Cardiac muscle cell (in vitro differentiated cells and primary cell): ENCODE results near the gene APBA1. TPM values are rescaled to one million over a fixed set of nuclear protein-coding genes. Genes with fewer than 3 reads are reported as not detected.

Experiments used
- DNase-seq, 2 donors: peaks; one replicate each; pipeline versions ENCODE4 v3.0.0 to v3.0.0-alpha.2; 2010 to 2017; ENCODE audit warnings: low read depth in 1 of 2, low spot score in 1 of 2
- H3K27ac ChIP-seq: fragments of 200-600 bp; sonication (generic); 2 replicates; pipeline ENCODE4 v1.5.1; 2016
- H3K27me3 ChIP-seq: fragments of 200-600 bp; sonication (generic); 2 replicates; pipeline ENCODE4 v1.6.0; 2016; ENCODE audit warnings: control low read depth
- H3K36me3 ChIP-seq: fragments of 200-600 bp; sonication (generic); 2 replicates; pipeline ENCODE4 v1.5.1; 2016; ENCODE audit warnings: control low read depth
- H3K4me1 ChIP-seq: fragments of 200-600 bp; sonication (generic); 2 replicates; pipeline ENCODE4 v1.8.1; 2017; ENCODE audit warnings: low read depth, mild to moderate bottlenecking, mixed run types
- H3K4me3 ChIP-seq: fragments of 200-600 bp; sonication (generic); 2 replicates; pipeline ENCODE4 v1.5.1; 2016; ENCODE audit warnings: mild to moderate bottlenecking
- H3K9me3 ChIP-seq: fragments of 200-600 bp; sonication (generic); 2 replicates; pipeline ENCODE4 v1.5.1; 2017; ENCODE audit warnings: low read depth, mild to moderate bottlenecking, control low read depth
- polyA plus RNA-seq: library from polyadenylated mRNA; unstranded; fragments of >200 nt; fragmentation: Nextera tagmentation; extraction: Ambion mirVana; gene quantifications from 2 replicates; pipeline ENCODE4 v1.2.1, GENCODE V29; 2016
- total RNA-seq: library from RNA; depleted of rRNA; stranded (reverse); fragments of >200 nt; gene quantifications from 2 replicates; pipeline ENCODE4 v1.2.3, GENCODE V29; 2016
- TF ChIP-seq, protein P1 (sequence below): IDR thresholded peaks from 2 replicates; pipeline ENCODE4 v1.5.1; 2012; ENCODE audit warnings: low read depth, mild to moderate bottlenecking, low read length

The APBA1 gene
- total and polyA plus RNA-seq, 2 experiments from 2014 or later, result 0.93 to 2.4 TPM

- no peaks in the 10 kb centered on the region for H3K27me3 ChIP-seq
- peaks cover 31% of the 10 kb centered on the region for H3K4me1 ChIP-seq
- peak overlapping the region; percentile 5 for H3K4me3 ChIP-seq
- DNase-seq, result peak in 1 of 2 donors; percentile 57
- TF ChIP-seq, protein P1, sequence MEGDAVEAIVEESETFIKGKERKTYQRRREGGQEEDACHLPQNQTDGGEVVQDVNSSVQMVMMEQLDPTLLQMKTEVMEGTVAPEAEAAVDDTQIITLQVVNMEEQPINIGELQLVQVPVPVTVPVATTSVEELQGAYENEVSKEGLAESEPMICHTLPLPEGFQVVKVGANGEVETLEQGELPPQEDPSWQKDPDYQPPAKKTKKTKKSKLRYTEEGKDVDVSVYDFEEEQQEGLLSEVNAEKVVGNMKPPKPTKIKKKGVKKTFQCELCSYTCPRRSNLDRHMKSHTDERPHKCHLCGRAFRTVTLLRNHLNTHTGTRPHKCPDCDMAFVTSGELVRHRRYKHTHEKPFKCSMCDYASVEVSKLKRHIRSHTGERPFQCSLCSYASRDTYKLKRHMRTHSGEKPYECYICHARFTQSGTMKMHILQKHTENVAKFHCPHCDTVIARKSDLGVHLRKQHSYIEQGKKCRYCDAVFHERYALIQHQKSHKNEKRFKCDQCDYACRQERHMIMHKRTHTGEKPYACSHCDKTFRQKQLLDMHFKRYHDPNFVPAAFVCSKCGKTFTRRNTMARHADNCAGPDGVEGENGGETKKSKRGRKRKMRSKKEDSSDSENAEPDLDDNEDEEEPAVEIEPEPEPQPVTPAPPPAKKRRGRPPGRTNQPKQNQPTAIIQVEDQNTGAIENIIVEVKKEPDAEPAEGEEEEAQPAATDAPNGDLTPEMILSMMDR, result no peak
- no peaks in the 10 kb centered on the region for H3K9me3 ChIP-seq
- peak overlapping the region; percentile 77 for H3K27ac ChIP-seq
- H3K36me3 ChIP-seq, result peaks cover 74% of the 10 kb centered on the region
Observed at GRCh38 chr9:69391946-69392345, 280.2 kb downstream of the APBA1 start.

DNA sequence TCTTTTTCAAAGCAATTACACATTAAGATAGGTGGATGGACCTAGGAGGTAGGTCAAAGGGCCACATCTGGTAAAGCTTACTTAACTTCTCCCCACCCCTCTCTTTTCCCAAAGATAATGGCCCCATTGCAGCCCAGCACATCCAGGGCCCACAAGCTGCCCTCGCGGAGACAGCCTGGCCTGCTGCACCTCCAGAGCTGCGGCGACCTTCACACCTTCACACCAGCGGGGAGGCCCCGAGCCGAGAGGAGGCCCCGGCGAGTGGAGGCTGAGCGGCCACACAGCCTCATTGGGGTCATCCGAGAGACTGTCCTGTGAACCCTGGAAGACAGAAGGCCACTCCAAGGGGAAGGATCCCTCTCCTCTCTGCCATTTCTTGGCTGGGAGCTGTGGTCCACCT, 280.7 kb downstream of the APBA1 start:
- Histone ChIP-seq H3K36me3 (peaks cover 78% of the 10 kb centered on the region), H3K27me3 (no peaks in the 10 kb centered on the region), H3K4me3 (no peak overlapping the region), H3K9me3 (no peaks in the 10 kb centered on the region), H3K27ac (peak overlapping the region; percentile 77), H3K4me1 (peaks cover 31% of the 10 kb centered on the region)
- TF ChIP-seq, protein P1, result no peak
- DNase-seq, result no peak

- no peaks in the 10 kb centered on the region for H3K9me3 ChIP-seq
- no peak overlapping the region for H3K4me3 ChIP-seq
- TF ChIP-seq, protein P1, result no peak
- no peaks in the 10 kb centered on the region for H3K27me3 ChIP-seq
- H3K36me3 ChIP-seq, result peaks cover 80% of the 10 kb centered on the region
- H3K4me1 ChIP-seq, result peaks cover 31% of the 10 kb centered on the region
- H3K27ac ChIP-seq, result peak overlapping the region; percentile 44
- DNase-seq, result peak in 1 of 2 donors; percentile 42
Observed at GRCh38 chr9:69389437-69389995, 282.7 kb downstream of the APBA1 start.

- DNase-seq, result no peak
- H3K36me3 ChIP-seq, result peaks cover 82% of the 10 kb centered on the region
- H3K4me1 ChIP-seq, result peaks cover 31% of the 10 kb centered on the region
- TF ChIP-seq, protein P1, result no peak
- H3K27me3 ChIP-seq, result no peaks in the 10 kb centered on the region
- no peak overlapping the region for H3K4me3 ChIP-seq
- H3K27ac ChIP-seq, result peak overlapping the region; percentile 44
- no peaks in the 10 kb centered on the region for H3K9me3 ChIP-seq
Observed at GRCh38 chr9:69388596-69388995, 283.6 kb downstream of the APBA1 start.

GRCh38 chr9:69386651-69387050, 285.5 kb downstream of the APBA1 start:
- Histone ChIP-seq H3K9me3 (no peaks in the 10 kb centered on the region), H3K36me3 (peaks cover 85% of the 10 kb centered on the region), H3K27me3 (no peaks in the 10 kb centered on the region), H3K4me3 (no peak overlapping the region), H3K4me1 (peaks cover 25% of the 10 kb centered on the region), H3K27ac (peak overlapping the region; percentile 28)
- DNase-seq, result no peak
- TF ChIP-seq, protein P1, result no peak
